SU-DHL-6 (cell line): ENCODE results near the gene TOMM34.

ENCODE experiments used
- CTCF ChIP-seq: fragments of 200-600 bp; sonication (generic); IDR thresholded peaks from one replicate; pipeline ENCODE4 v1.5.1; 2017; ENCODE audit warnings: antibody characterized with exemption, mild to moderate bottlenecking, low read length, moderate library complexity; ENCODE audit not compliant: insufficient read depth, poor library complexity, severe bottlenecking
- EZH2phosphoT487 ChIP-seq: fragments of 200-600 bp; sonication (generic), shearing (Covaris generic); conservative IDR thresholded peaks from 2 replicates; pipeline ENCODE4 v1.6.1; 2018; ENCODE audit warnings: mild to moderate bottlenecking, antibody characterized with exemption, low read length, moderate library complexity, mixed read lengths

GRCh38 chr20:44901974-44902373, 58.2 kb downstream of the TOMM34 start:
- TF ChIP-seq CTCF (no peak), EZH2phosphoT487 (no peak)
